Measurements from ENCODE around the gene PSMC5.
A peak's percentile ranks its signal among the peaks of the same experiment; 100 is the strongest.
"Not testable (repeated sequence)": the region's sequence is repeated elsewhere in the genome, so short reads cannot be mapped to it uniquely, and the experiment has no call there.

Gene PSMC5

GRCh38 chr17:63842173-63842539 is 14.9 kb downstream of the PSMC5 start:
- peak overlapping the region; percentile 57 to 85 for H3K4ac ChIP-seq (ENCODE audit: low read depth in 1 of 2, low read length in 2 of 2)
- peak overlapping the region; percentile 21 to 83 for H3K14ac ChIP-seq (ENCODE audit: low read length in 2 of 2)
- DNase-seq = peak; percentile 46
- H4K91ac ChIP-seq (ENCODE audit: low read length) = peak overlapping the region; percentile 31
- H3K9me3 ChIP-seq (ENCODE audit: control insufficient read depth, low read length) = no peaks in the 10 kb centered on the region
- peaks cover 33% of the 10 kb centered on the region for H3K4me1 ChIP-seq (ENCODE audit: control insufficient read depth, insufficient read depth, low read depth, low read length)
- no peaks in the 10 kb centered on the region for H3K27me3 ChIP-seq (ENCODE audit: control insufficient read depth in 1 of 2, insufficient read depth in 1 of 2, low read length in 2 of 2)
- H3K4me2 ChIP-seq (ENCODE audit: low read length, poor library complexity, severe bottlenecking) = peak overlapping the region; percentile 97
- peaks cover 3 to 15% of the 10 kb centered on the region in 2 experiments for H3K36me3 ChIP-seq (ENCODE audit: control insufficient read depth in 1 of 2, insufficient read depth in 2 of 2, low read depth in 1 of 2, low read length in 2 of 2)
- peak overlapping the region; percentile 75 for H2BK5ac ChIP-seq (ENCODE audit: low read depth, low read length, poor library complexity, severe bottlenecking)
- 0% methylated on average over 36 of the region's 36 CpGs for WGBS
- no peak overlapping the region for H2AK5ac ChIP-seq (ENCODE audit: low read length, severe bottlenecking)
- H3K18ac ChIP-seq (ENCODE audit: low read depth in 1 of 2, low read length in 2 of 2) = peak overlapping the region; percentile 76 to 88
- peaks cover 22% of the 10 kb centered on the region for H3K79me1 ChIP-seq (replicated peaks; ENCODE audit: low read length, poor library complexity, severe bottlenecking)
- H2BK12ac ChIP-seq (ENCODE audit: low read length in 2 of 2) = peak overlapping the region in 1 of 2 experiments; percentile 32
- peak overlapping the region; percentile 80 to 96 for H3K4me3 ChIP-seq (ENCODE audit: insufficient read depth in 1 of 2, low read depth in 1 of 2, low read length in 2 of 2)
- H3K9ac ChIP-seq (ENCODE audit: low read length) = peak overlapping the region; percentile 95
- H2AFZ ChIP-seq (ENCODE audit: low read depth, low read length) = peak overlapping the region; percentile 29
- peak overlapping the region; percentile 47 for H4K8ac ChIP-seq (ENCODE audit: low read length)
- H2BK15ac ChIP-seq (ENCODE audit: low read depth, poor library complexity, severe bottlenecking) = peak overlapping the region; percentile 20
- H3K23ac ChIP-seq (ENCODE audit: low read length in 2 of 2) = peak overlapping the region; percentile 35 to 83
- H3K27ac ChIP-seq (ENCODE audit: low read length, poor library complexity, severe bottlenecking) = peak overlapping the region; percentile 79
- H2BK120ac ChIP-seq (ENCODE audit: low read depth, low read length) = peak overlapping the region; percentile 75

GRCh38 chr17:63842540-63843386 is 15.5 kb downstream of the PSMC5 start, which contains the start of gene SMARCD2:
TSS of gene SMARCD2 (minus strand) at chr17:63842685. CDS start at chr17:63842674, 11 bp downstream.
- H3K4me2 ChIP-seq (ENCODE audit: low read length, poor library complexity, severe bottlenecking) = peak within 1 kb of the TSS; percentile 97
- DNase-seq = peak; percentile 99
- peak within 1 kb of the TSS; percentile 20 for H2BK15ac ChIP-seq (ENCODE audit: low read depth, poor library complexity, severe bottlenecking)
- H2AK5ac ChIP-seq (ENCODE audit: low read length, severe bottlenecking) = no peak within 1 kb of the TSS
- H4K91ac ChIP-seq (ENCODE audit: low read length) = peak within 1 kb of the TSS; percentile 71
- no peaks in the 10 kb centered on the region for H3K27me3 ChIP-seq (ENCODE audit: control insufficient read depth in 1 of 2, insufficient read depth in 1 of 2, low read length in 2 of 2)
- H3K79me1 ChIP-seq (replicated peaks; ENCODE audit: low read length, poor library complexity, severe bottlenecking) = peaks cover 15% of the 10 kb centered on the region
- H3K27ac ChIP-seq (ENCODE audit: low read length, poor library complexity, severe bottlenecking) = peak within 1 kb of the TSS; percentile 80
- peak within 1 kb of the TSS; percentile 57 to 85 for H3K4ac ChIP-seq (ENCODE audit: low read depth in 1 of 2, low read length in 2 of 2)
- peak within 1 kb of the TSS; percentile 73 for H4K8ac ChIP-seq (ENCODE audit: low read length)
- H3K23ac ChIP-seq (ENCODE audit: low read length in 2 of 2) = peak within 1 kb of the TSS; percentile 35 to 83
- H2BK120ac ChIP-seq (ENCODE audit: low read depth, low read length) = peak within 1 kb of the TSS; percentile 75
- peak within 1 kb of the TSS; percentile 80 to 96 for H3K4me3 ChIP-seq (ENCODE audit: insufficient read depth in 1 of 2, low read depth in 1 of 2, low read length in 2 of 2)
- H3K9ac ChIP-seq (ENCODE audit: low read length) = peak within 1 kb of the TSS; percentile 95
- H2AFZ ChIP-seq (ENCODE audit: low read depth, low read length) = peak within 1 kb of the TSS; percentile 29
- H3K36me3 ChIP-seq (ENCODE audit: control insufficient read depth in 1 of 2, insufficient read depth in 2 of 2, low read depth in 1 of 2, low read length in 2 of 2) = peaks cover 0 to 9% of the 10 kb centered on the region in 2 experiments
- H2BK5ac ChIP-seq (ENCODE audit: low read depth, low read length, poor library complexity, severe bottlenecking) = peak within 1 kb of the TSS; percentile 75
- peaks cover 28% of the 10 kb centered on the region for H3K4me1 ChIP-seq (ENCODE audit: control insufficient read depth, insufficient read depth, low read depth, low read length)
- peak within 1 kb of the TSS; percentile 21 to 83 for H3K14ac ChIP-seq (ENCODE audit: low read length in 2 of 2)
- H3K9me3 ChIP-seq (ENCODE audit: control insufficient read depth, low read length) = no peaks in the 10 kb centered on the region
- H2BK12ac ChIP-seq (ENCODE audit: low read length in 2 of 2) = peak within 1 kb of the TSS in 1 of 2 experiments; percentile 40
- 4% methylated on average over 76 of the region's 92 CpGs for WGBS
- H3K18ac ChIP-seq (ENCODE audit: low read depth in 1 of 2, low read length in 2 of 2) = peak within 1 kb of the TSS; percentile 76 to 88

GRCh38 chr17:63843387-63843888 is 16.2 kb downstream of the PSMC5 start:
- Histone ChIP-seq H3K4me2 (ENCODE audit: low read length, poor library complexity, severe bottlenecking) (peak overlapping the region; percentile 35), H3K4me3 (ENCODE audit: insufficient read depth in 1 of 2, low read depth in 1 of 2, low read length in 2 of 2) (peak overlapping the region; percentile 39 to 82), H3K4me1 (ENCODE audit: control insufficient read depth, insufficient read depth, low read depth, low read length) (peaks cover 22% of the 10 kb centered on the region), H2AFZ (ENCODE audit: low read depth, low read length) (peak overlapping the region; percentile 7), H3K9ac (ENCODE audit: low read length) (peak overlapping the region; percentile 95), H4K8ac (ENCODE audit: low read length) (peak overlapping the region; percentile 69)
- H2BK120ac ChIP-seq (ENCODE audit: low read depth, low read length); H4K91ac ChIP-seq (ENCODE audit: low read length); H3K14ac ChIP-seq (ENCODE audit: low read length in 2 of 2); H3K79me1 ChIP-seq (replicated peaks; ENCODE audit: low read length, poor library complexity, severe bottlenecking); H2AK5ac ChIP-seq (ENCODE audit: low read length, severe bottlenecking); H2BK12ac ChIP-seq (ENCODE audit: low read length in 2 of 2); H3K27me3 ChIP-seq (ENCODE audit: control insufficient read depth in 1 of 2, insufficient read depth in 1 of 2, low read length in 2 of 2); H2BK15ac ChIP-seq (ENCODE audit: low read depth, poor library complexity, severe bottlenecking); H3K9me3 ChIP-seq (ENCODE audit: control insufficient read depth, low read length); H3K36me3 ChIP-seq (ENCODE audit: control insufficient read depth in 1 of 2, insufficient read depth in 2 of 2, low read depth in 1 of 2, low read length in 2 of 2); H3K4ac ChIP-seq (ENCODE audit: low read depth in 1 of 2, low read length in 2 of 2); H2BK5ac ChIP-seq (ENCODE audit: low read depth, low read length, poor library complexity, severe bottlenecking); H3K27ac ChIP-seq (ENCODE audit: low read length, poor library complexity, severe bottlenecking); H3K18ac ChIP-seq (ENCODE audit: low read depth in 1 of 2, low read length in 2 of 2); H3K23ac ChIP-seq (ENCODE audit: low read length in 2 of 2): not testable (repeated sequence)
- DNase-seq = peak; percentile 18
- 68% methylated on average over 19 of the region's 19 CpGs for WGBS

Measured in mesenchymal stem cell (in vitro differentiated cells and primary cell).